GM19193 (cell line): ENCODE measurements around the gene MTX2.

Source experiments
- POLR2A ChIP-seq: IDR thresholded peaks from 4 replicates; pipeline ENCODE4 v1.6.1; 2011; ENCODE audit not compliant: insufficient read depth, insufficient read length; ENCODE audit errors: extremely low read depth

MTX2 gene

DNA sequence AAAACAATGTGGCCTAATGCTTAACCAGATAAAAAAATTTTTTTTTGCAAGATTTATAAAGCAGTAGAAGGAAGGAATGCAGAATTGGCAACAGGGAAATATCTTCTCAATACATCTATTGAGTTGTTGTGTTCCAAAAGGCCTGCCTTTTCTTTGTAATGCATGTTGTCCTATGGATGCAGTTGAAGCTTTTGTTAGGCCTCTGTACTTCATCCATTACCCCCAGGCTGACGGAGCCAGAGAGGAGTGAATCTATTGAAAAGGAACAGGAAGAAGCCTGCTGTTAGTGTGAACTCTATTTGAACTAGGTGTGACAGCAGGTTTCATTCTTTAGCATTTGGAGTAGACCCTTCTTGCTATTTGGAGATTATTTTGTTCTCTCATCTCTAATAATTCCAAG lies 56.5 kb downstream of the MTX2 start:
- TF ChIP-seq POLR2A: no peak

DNA sequence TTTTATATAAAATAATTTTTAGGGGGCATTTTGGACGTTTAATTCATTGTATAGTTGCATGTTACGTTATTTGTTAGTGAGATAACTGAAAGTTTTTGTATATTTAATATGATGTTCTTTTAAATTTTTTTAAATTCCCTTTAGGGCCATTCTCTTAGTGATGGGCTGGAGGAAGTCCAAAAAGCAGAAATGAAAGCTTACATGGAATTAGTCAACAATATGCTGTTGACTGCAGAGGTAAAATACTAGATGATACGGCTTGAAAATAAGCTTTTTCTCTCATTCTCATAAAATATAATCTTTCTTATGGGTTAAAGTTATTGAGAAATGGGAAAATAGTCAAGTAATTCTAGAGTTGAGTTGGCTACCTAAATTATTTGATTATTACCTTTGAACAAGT lies 58.9 kb downstream of the MTX2 start:
- no peak for TF ChIP-seq POLR2A

DNA sequence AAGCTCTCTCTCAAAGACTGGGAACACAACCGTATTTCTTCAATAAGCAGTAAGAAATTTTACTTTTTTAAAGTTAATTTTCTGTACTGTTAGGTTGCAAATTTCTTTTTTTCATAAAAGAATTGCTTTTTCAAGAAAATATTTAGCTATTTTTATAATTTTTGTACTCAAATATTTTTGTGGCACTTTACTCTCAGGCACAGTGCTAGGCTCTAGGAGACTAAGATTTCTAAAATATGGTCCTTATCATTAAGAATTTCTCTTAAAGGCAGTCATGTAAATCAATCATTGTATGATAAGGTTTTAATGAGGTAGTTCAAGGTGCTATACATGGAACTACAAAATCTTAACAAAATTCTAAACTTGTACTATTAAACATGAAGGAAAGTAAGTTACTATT lies 61.4 kb downstream of the MTX2 start:
- TF ChIP-seq POLR2A: no peak

DNA sequence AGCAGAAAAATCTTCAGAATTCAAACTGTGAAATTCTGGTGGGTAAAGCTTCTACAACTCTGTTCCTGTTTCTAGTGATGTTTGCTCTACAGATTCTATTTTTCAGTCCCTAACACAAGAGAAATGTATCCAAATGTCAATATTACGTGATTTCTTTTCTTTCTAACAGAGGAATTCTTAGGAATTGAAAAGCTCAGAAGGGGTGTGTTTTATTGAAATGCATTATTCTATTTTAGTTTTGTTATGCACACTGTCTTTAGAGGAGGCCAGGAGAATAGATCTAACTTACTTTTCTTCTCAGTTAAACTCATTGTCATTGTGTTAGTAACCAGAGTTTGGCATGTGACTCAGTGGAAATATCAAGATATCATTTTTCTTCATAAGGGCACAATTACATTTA lies 62.4 kb downstream of the MTX2 start:
- no peak for TF ChIP-seq POLR2A

DNA sequence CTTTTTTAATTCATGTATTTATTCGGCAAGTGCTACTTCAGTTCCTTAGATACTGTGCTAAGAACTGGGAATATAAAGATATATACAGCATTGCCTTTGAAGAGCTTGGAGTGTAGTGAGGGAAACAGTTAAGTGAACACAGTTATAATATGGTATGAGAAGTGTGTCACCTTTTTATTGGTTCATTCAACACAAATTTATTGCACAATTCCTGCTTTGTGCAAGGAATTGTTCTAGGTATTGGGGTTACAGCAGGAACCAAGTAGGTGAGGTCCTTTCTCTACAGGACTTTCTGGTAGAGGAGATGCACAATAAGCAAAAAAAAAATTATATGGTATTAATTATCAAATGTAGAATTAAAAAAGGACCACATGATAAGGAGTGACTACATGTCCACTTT lies 65.5 kb downstream of the MTX2 start:
- TF ChIP-seq POLR2A: no peak

DNA sequence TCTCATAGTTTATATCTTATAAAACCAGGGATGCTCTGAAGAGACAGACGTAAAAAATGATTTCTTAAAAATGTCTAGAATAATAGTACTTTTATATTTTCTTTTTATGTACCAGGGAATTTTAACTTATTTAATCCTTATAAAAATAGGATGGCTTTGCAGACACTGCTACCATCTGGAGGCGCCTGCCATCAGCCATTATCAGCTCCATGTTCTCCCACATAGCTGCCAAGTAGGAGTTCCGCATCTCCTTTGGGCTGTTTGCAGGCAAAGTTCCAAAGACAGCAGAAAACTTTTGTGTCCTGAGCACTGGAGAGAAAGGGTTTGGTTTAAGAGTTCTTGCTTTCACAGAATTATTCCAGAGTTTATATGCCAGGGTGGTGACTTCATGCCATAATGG lies 69.2 kb downstream of the MTX2 start:
- no peak for TF ChIP-seq POLR2A

DNA sequence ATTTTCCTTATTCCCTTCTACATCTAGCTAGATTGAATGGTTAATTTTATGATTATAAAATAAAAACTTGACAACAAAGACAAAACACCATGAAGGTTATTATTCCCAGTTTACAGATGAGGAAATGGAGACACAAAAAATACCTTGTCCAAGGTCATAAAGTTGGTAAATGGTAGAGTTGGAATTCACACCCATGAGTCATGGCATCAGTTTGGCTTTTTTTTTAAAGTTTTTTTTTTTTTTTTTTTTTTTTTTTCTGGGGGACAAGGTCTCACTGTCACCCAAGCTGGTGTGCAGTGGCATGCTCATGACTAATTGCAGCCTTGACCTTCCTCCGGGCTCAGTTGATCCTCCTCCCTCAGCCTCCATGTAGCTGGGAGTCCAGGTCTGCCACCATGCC lies 70.0 kb downstream of the MTX2 start:
- TF ChIP-seq POLR2A: no peak

DNA sequence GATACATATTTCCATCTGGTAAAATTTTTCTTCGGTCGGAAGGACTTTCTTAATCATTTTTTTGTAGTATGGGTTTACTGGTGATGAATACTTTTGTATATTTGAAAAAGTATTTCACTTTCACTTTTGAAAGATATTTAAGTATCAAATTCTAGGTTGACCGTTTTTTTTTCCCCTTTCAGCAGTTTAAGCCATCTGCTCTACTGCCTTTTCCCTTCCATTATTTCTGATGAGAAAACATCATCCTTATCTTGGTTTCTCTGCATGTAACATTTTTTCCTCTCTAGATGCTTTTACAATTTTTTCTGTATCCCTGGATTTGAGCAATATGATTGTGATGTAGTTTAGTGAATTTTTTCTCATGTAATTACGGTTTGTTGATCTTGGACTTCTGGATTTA lies 87.0 kb downstream of the MTX2 start:
- no peak for TF ChIP-seq POLR2A

DNA sequence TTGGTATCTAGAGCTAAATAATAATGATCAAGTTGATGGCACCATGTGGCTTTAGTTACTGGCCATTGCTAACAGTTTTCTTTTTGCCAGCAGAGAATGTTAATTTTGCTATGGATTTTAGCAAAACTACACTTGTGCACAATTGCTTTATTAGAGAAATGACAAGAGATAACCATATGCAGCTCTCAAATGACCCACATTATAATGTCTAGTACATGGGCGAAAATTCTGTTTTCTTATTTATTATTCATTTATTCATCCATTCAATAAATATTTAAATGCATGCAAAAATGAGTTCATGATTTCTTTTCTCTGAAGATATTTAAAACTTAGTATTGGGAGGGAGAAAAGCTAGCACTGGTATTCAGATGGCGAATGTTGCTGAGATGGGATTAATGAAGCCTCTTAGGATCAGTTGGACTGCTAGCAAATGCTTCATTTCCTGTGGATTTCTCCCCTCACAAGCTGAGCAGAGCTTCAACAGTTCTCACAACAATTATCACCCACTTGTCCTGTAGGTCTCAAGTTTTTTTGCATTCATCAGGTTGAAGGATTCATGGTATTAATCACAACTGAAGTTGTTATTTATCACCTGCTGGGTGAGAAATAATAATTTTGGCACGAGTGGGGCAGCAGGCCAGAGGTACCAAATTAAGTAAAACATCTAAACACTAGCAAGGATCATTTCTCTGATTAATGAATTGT lies 95.2 kb downstream of the MTX2 start:
- no peak for TF ChIP-seq POLR2A

DNA sequence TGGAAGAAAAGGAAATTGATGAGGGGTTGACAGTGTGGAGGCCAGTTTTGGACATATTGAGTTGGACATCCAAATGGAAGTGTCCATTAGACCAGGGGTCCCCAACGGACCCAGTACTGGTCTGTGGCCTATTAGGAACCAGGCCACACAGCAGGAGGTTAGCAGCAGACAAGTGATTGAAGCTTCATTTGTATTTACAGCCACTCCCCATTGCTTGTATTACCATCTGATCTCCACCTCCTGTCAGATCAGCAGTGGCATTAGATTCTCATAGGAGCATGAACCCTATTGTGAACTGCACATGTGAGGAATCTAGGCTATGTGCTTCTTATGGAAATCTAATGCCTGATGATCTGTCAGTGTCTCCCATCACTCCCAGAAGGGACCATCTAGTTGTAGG lies 99.1 kb downstream of the MTX2 start:
- TF ChIP-seq POLR2A: no peak

DNA sequence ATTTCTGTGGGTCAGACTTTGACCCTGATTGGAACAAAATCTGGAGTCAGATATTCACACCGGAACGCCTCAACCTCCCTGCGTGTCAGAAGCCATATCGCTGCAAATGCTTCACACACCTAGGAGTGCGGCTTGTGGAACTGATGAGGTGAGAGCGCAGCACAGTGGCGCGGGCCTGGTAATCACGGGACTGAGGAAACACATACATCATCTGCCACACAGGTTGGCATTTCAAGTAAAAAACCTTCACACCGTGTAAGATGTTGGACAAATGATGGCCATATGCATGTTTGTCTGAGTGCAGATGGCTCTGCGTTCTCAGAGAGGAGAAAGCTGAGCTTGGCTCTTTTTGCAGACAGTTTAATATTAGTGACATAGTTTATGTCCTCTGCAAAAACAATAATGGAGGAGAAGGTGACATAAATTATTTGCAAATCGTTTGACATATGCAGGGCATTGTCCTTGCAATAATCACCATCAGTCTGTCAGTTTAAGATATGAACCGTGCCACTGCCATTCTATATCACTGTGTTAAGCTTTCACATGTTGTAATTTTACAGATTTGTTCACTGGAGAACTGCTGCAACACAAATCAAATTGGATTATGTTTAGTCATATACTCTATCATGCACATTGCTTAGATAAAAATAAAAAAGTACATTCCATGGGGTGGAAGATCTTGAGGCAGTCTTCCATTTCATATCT lies 101.4 kb downstream of the MTX2 start:
- TF ChIP-seq POLR2A: no peak

DNA sequence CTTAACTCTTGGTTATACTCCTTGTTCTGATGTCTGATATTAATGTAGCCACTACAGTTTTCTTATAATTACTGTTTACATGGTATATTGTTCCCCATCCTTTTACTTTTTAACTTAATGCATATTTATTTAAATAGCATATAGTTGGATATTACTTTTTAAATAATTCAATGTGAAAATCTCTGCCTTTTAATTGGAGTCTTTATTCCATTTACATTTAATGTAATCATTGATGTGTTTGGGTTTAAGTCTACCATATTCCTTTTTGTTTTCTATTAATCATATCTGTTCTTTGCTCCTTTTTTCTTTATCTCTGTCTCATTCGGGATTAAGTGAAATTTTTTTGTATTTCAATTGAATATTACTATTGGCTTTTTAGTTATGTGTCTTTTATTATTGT lies 109.1 kb downstream of the MTX2 start:
- TF ChIP-seq POLR2A: no peak

DNA sequence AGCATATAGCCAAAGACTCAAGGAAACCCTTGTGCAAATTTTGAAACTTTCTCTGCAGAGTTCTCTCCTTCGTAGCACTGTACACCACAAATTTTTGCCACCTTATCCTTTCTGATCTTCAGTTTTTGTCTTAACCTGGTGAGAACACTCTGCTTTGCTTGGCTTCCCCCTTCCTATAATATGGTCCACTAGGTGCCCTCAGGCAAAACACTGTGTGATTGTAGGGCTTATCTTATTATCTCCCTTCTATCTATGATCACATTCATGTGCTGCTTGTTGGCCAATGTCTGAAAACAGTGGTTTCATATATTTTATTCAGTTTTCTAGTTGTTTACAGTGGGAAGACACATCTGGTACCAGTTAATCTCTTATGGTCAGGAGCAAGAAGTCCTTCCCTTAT lies 111.1 kb downstream of the MTX2 start:
- no peak for TF ChIP-seq POLR2A

DNA sequence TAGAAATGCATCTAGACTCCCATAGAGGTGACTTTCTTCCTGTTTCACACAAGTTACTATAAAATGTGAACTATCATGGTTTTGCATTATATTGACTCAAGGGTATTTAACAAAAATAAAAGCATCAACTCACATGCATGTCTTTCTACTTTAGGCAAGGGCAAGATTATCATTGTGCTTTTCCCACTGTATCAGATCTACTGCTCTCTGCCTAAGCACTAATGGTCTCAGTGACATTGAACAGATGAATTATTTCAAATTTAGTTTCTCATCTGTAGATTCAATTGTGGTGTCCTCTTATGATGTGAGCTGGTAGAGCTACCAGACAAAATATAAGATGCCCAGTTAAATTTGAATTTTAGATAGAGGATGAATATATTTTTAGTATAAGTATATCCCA lies 113.9 kb downstream of the MTX2 start:
- no peak for TF ChIP-seq POLR2A

DNA sequence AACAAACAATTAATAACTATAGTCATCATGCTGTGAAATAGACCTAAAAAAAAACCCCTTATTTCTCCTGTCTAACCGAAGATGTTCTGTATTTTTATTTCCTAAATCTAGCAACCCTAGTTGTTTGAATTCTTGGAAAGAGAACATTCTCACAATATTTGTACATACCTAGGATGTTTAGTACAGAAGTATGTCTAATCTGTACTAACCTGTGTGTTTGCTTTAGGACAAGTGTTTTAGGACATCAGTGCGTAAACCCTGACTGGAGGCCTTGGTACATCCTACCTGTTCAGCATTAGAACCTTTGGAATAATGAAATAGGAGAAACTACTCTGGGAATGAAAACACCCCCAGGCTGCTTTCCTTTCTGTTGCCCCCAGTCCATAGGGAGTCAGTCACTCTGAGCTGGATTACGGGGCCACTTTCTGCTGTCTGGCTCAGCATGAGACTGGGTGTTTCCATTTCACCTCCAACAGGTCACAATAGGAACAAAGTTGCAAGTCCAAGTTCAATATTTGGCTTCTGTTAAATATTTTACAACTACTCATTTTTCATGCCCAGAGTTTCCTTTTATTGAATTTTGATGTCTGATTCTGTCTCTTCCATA lies 114.7 kb downstream of the MTX2 start:
- no peak for TF ChIP-seq POLR2A

DNA sequence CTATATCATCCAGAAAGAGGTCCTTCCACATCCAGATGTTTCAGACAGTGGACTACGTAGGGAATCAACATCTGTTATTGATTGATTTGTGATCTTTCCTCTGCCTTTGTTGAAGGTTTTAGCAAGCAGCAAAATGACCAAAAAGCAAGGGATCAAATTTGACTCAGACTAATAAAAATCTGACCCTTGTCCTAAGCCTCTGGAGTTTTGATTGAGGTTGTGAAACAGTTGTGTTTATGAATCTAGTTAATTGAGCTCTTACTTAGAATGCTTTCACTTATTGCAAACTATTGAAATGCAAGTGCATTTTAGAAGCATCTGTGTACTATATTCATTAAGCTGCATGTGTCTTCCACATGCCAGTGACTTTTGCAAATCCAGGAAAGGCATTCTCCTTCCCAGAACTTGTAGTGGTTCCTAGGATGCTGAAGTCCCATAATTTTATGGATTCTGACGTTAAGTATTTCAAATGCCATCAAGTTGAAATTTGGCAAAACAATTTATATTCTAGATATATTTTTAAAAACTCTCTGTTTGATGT lies 116.0 kb downstream of the MTX2 start:
- TF ChIP-seq POLR2A: no peak
